A549 (cell line): ENCODE data around the gene CFAP161. TPM values are rescaled to one million over a fixed set of nuclear protein-coding genes. Genes with fewer than 3 reads are reported as not detected.

Experiments
- ATAC-seq, 2 experiments: fragments of 200-7000 bp in 1 of 2; fragments of >200 bp in 1 of 2; cut with Nextera tagmentation in 1 of 2; cut with Tn5 transposase in 1 of 2; 3 replicates each; pipeline versions ENCODE4 v1.8.0 to v1.9.1; 2018 to 2020; ENCODE audit warnings: mild to moderate bottlenecking in 1 of 2, moderate library complexity in 1 of 2
- CTCF ChIA-PET: fragments of 300-600 bp; sonication (Branson Sonifier 250); formaldehyde crosslinking; extraction: SDS; loops from one replicate; lab custom pipeline; 2021; ENCODE audit warnings: antibody characterized with exemption, inconsistent platforms; lab: Yijun Ruan, JAX
- POLR2A ChIA-PET: fragments of 350-600 bp; formaldehyde crosslinking; extraction: SDS; loops from one replicate; lab custom pipeline; 2021; ENCODE audit warnings: antibody characterized with exemption, inconsistent platforms; lab: Yijun Ruan, JAX
- DNase-seq, 2 experiments: peaks; one replicate each; pipeline versions ENCODE4 v3.0.0 to v3.0.0-alpha.2; 2011 to 2016; ENCODE audit warnings: low read depth in 1 of 2, low spot score in 1 of 2
- FAIRE-seq: peaks from 2 replicates; lab custom pipeline; 2011; peaks lifted over from hg19 to GRCh38; lab: Jason Lieb, UNC
- H3K27ac ChIP-seq, 2 experiments: fragments of >200 bp; sonication (Bioruptor Twin); formaldehyde crosslinking; 3 replicates each; pipeline ENCODE4 v1.5.1; 2016 to 2017
- H3K4me1 ChIP-seq: fragments of >200 bp; sonication (Bioruptor Twin); formaldehyde crosslinking; 3 replicates; pipeline ENCODE4 v1.6.1; 2016
- H3K4me2 ChIP-seq: fragments of >200 bp; sonication (Bioruptor Twin); formaldehyde crosslinking; 3 replicates; pipeline ENCODE4 v1.6.1; 2016
- H3K4me3 ChIP-seq: fragments of >200 bp; sonication (Bioruptor Twin); formaldehyde crosslinking; 3 replicates; pipeline ENCODE4 v1.5.1; 2016
- H3K9me3 ChIP-seq: fragments of >200 bp; sonication (Bioruptor Twin); formaldehyde crosslinking; 3 replicates; pipeline ENCODE4 v1.6.1; 2016
- BCL3 ChIP-seq: fragments of >200 bp; sonication (Bioruptor Twin); formaldehyde crosslinking; IDR thresholded peaks from 3 replicates; pipeline ENCODE4 v1.6.1; 2016
- CBX2 ChIP-seq: fragments of 200-600 bp; sonication (generic); IDR thresholded peaks from 2 replicates; pipeline ENCODE4 v1.6.1; 2016; ENCODE audit warnings: low read depth, mild to moderate bottlenecking, borderline replicate concordance
- CBX8 ChIP-seq: fragments of 200-600 bp; sonication (generic); IDR thresholded peaks from 2 replicates; pipeline ENCODE4 v1.6.1; 2016
- CEBPB ChIP-seq, 2 experiments: fragments of >200 bp in 1 of 2; sonication (Bioruptor Twin) in 1 of 2; formaldehyde crosslinking in 1 of 2; IDR thresholded peaks; 2 replicates each; pipeline ENCODE4 v1.6.1; 2012 to 2016
- CHD2 ChIP-seq: fragments of 150-350 bp; IDR thresholded peaks from 2 replicates; pipeline ENCODE4 v1.6.1; 2014; ENCODE audit warnings: low read length; ENCODE audit not compliant: partially characterized antibody
- CTCF ChIP-seq: fragments of >200 bp; sonication (Bioruptor Twin); formaldehyde crosslinking; IDR thresholded peaks from 3 replicates; pipeline ENCODE4 v1.5.1; 2016
- E2F6 ChIP-seq: IDR thresholded peaks from 2 replicates; pipeline ENCODE4 v1.6.1; 2012; ENCODE audit warnings: low read depth, borderline replicate concordance
- EHF ChIP-seq: fragments of 250-450 bp; sonication (Bioruptor Pico); IDR thresholded peaks from 2 replicates; pipeline ENCODE4 v1.5.0; 2020; ENCODE audit warnings: mild to moderate bottlenecking
- ELK1 ChIP-seq: fragments of 150-350 bp; IDR thresholded peaks from 2 replicates; pipeline ENCODE4 v1.6.1; 2014; ENCODE audit warnings: low read depth, mild to moderate bottlenecking, low read length
- FOSL2 ChIP-seq, 2 experiments: fragments of 450-650 bp in 1 of 2; fragments of >200 bp in 1 of 2; sonication (Bioruptor Twin) in 1 of 2; formaldehyde crosslinking; IDR thresholded peaks; 2 replicates each; pipeline versions ENCODE4 v1.5.0 to v1.6.1; 2016 to 2020; ENCODE audit warnings: mild to moderate bottlenecking in 1 of 2, moderate library complexity in 1 of 2
- HES2 ChIP-seq: fragments of >200 bp; sonication (Bioruptor Twin); formaldehyde crosslinking; IDR thresholded peaks from 2 replicates; pipeline ENCODE4 v1.6.1; 2016
- HOXB13 ChIP-seq: fragments of 250-450 bp; sonication (Bioruptor Pico); IDR thresholded peaks from 2 replicates; pipeline ENCODE4 v1.5.0; 2020; ENCODE audit warnings: low read depth, mild to moderate bottlenecking, moderate library complexity
- JUNB ChIP-seq: fragments of >200 bp; sonication (Bioruptor Twin); formaldehyde crosslinking; IDR thresholded peaks from 2 replicates; pipeline ENCODE4 v1.6.1; 2016
- KDM1A ChIP-seq: fragments of 200-600 bp; sonication (generic); IDR thresholded peaks from 2 replicates; pipeline ENCODE4 v1.6.1; 2016; ENCODE audit warnings: low read depth, mild to moderate bottlenecking
- KDM5A ChIP-seq: fragments of 200-600 bp; sonication (generic); IDR thresholded peaks from 2 replicates; pipeline ENCODE4 v1.6.1; 2016; ENCODE audit warnings: antibody characterized with exemption, mild to moderate bottlenecking
- MAFK ChIP-seq: fragments of 450-650 bp; IDR thresholded peaks from 2 replicates; pipeline ENCODE4 v1.6.1; 2014; ENCODE audit not compliant: partially characterized antibody
- MAX ChIP-seq: IDR thresholded peaks from 2 replicates; pipeline ENCODE4 v1.6.1; 2012
- NR3C1 ChIP-seq: fragments of >200 bp; sonication (Bioruptor Twin); formaldehyde crosslinking; IDR thresholded peaks from 3 replicates; pipeline ENCODE4 v1.6.1; 2017
- POLR2A ChIP-seq: IDR thresholded peaks from 2 replicates; pipeline ENCODE4 v1.6.1; 2012; ENCODE audit warnings: mild to moderate bottlenecking, low read length
- POLR2AphosphoS2 ChIP-seq: conservative IDR thresholded peaks from 2 replicates; pipeline ENCODE4 v1.6.1; 2012; ENCODE audit warnings: low read length, improper control_type of control experiment, inconsistent platforms
- RFX5 ChIP-seq: fragments of 450-650 bp; IDR thresholded peaks from 2 replicates; pipeline ENCODE4 v1.7.1; 2014; ENCODE audit warnings: antibody characterized with exemption, mild to moderate bottlenecking, moderate library complexity
- RNF2 ChIP-seq: fragments of 200-600 bp; sonication (generic); IDR thresholded peaks from 2 replicates; pipeline ENCODE4 v1.6.1; 2016; ENCODE audit warnings: low read depth, mild to moderate bottlenecking, antibody characterized with exemption, moderate library complexity, borderline replicate concordance
- SMC3 ChIP-seq: fragments of >200 bp; sonication (Bioruptor Twin); formaldehyde crosslinking; IDR thresholded peaks from 3 replicates; pipeline ENCODE4 v1.6.1; 2018; ENCODE audit warnings: inconsistent platforms
- USF2 ChIP-seq: fragments of 450-650 bp; IDR thresholded peaks from 2 replicates; pipeline ENCODE4 v1.6.1; 2014; ENCODE audit warnings: antibody characterized with exemption
- ZFP36 ChIP-seq: fragments of 450-650 bp; IDR thresholded peaks from 2 replicates; pipeline ENCODE4 v1.6.1; 2014; ENCODE audit warnings: borderline replicate concordance; ENCODE audit not compliant: partially characterized antibody
- ZSCAN20 ChIP-seq: fragments of 250-450 bp; sonication (Bioruptor Pico); IDR thresholded peaks from 2 replicates; pipeline ENCODE4 v1.8.0; 2022; ENCODE audit warnings: mild to moderate bottlenecking, moderate library complexity
- WGBS: methylation state at CpG from one replicate; pipeline ENCODE4 v1.1.6; 2017; ENCODE audit errors: missing lambda C conversion rate; 5-methylcytosine and 5-hydroxymethylcytosine counted together
- polyA plus RNA-seq, 4 experiments: library from polyadenylated mRNA; depleted of rRNA in 3 of 4; stranded (reverse); fragments of >200 nt; fragmentation: RNase III in 1 of 4; extraction: RNeasy Plus Mini Kit Qiagen cat#74134 plus additional on column Dnase treatment in 1 of 4; gene quantifications; 2 replicates in 3 of 4; 3 replicates in 1 of 4; pipeline ENCODE4 v1.2.3, GENCODE V29; 2011 to 2017

Gene CFAP161
- polyA plus RNA-seq, 2 of the 4 experiments (the other 2 are of a cell fraction) = not detected

GRCh38 chr15:81117136-81117535, 16.9 kb upstream of the CFAP161 start:
- CTCF ChIA-PET = interaction anchor here (2.4 to 4.2 kb wide), 3 partner anchors 9 to 149 kb away, joined by 10 to 16 read pairs (median 11); no protein-coding TSS in a partner anchor
- 29% methylated on average over 3 of the region's 3 CpGs for WGBS

GRCh38 chr15:81117581-81117980, 16.5 kb upstream of the CFAP161 start:
- Histone ChIP-seq H3K4me2 (no peak overlapping the region), H3K27ac (no peak overlapping the region), H3K4me1 (no peaks in the 10 kb centered on the region), H3K9me3 (no peaks in the 10 kb centered on the region), H3K4me3 (no peak overlapping the region)
- TF ChIP-seq HOXB13 = no peak
- no peak for TF ChIP-seq SMC3
- no peak for TF ChIP-seq CBX2
- DNase-seq (no peak), ATAC-seq (no peak), FAIRE-seq (no peak)
- POLR2A ChIA-PET = no interaction called here
- WGBS = 30% methylated on average over 3 of the region's 3 CpGs
- CTCF ChIA-PET = interaction anchor here (2.4 to 4.2 kb wide), 3 partner anchors 9 to 149 kb away, joined by 10 to 16 read pairs (median 11); no protein-coding TSS in a partner anchor

More at GRCh38 chr15:81117136-81117535, 16.9 kb upstream of the CFAP161 start:
- Histone ChIP-seq H3K9me3 (no peaks in the 10 kb centered on the region), H3K4me2 (no peak overlapping the region), H3K4me1 (no peaks in the 10 kb centered on the region), H3K27ac (no peak overlapping the region), H3K4me3 (no peak overlapping the region)
- POLR2A ChIA-PET = no interaction called here
- no peak for DNase-seq
- ATAC-seq = no peak
- no peak for FAIRE-seq
- TF ChIP-seq CEBPB (IDR thresholded peaks at IDR 0.05) (no peak), NR3C1 (no peak), USF2 (no peak), E2F6 (no peak), KDM1A (no peak), EHF (CRISPR knock-in tag) (no peak), POLR2AphosphoS2 (no peak), JUNB (no peak), RNF2 (no peak), ELK1 (no peak)

GRCh38 chr15:81118361-81118760, 15.7 kb upstream of the CFAP161 start:
- Histone ChIP-seq H3K4me2 (peak overlapping the region; percentile 25; the same call in 1 of the 3 replicates), H3K4me3 (no peak overlapping the region), H3K27ac (no peak overlapping the region), H3K9me3 (no peaks in the 10 kb centered on the region), H3K4me1 (no peaks in the 10 kb centered on the region)
- TF ChIP-seq HOXB13 = no peak
- no peak for TF ChIP-seq NR3C1
- no peak for TF ChIP-seq CBX8
- no peak for TF ChIP-seq ZSCAN20 (CRISPR knock-in tag)
- 40% methylated on average over 29 of the region's 42 CpGs for WGBS
- CTCF ChIA-PET = interaction anchor here (2.4 to 4.2 kb wide), 3 partner anchors 10 to 148 kb away, joined by 10 to 16 read pairs (median 11); no protein-coding TSS in a partner anchor
- peak; percentile 36 to 47; a peak in 2 of 6 replicates for ATAC-seq
- FAIRE-seq = no peak
- no peak for DNase-seq
- POLR2A ChIA-PET = no interaction called here

GRCh38 chr15:81120069-81120468, 14.0 kb upstream of the CFAP161 start:
- ChIA-PET POLR2A (no interaction called here), CTCF (interaction anchor here (1.1 to 4.2 kb wide), 2 partner anchors 14 to 146 kb away, joined by 3 to 16 read pairs; no protein-coding TSS in a partner anchor)
- no peak for DNase-seq
- Histone ChIP-seq H3K4me2 (no peak overlapping the region), H3K9me3 (no peaks in the 10 kb centered on the region), H3K4me3 (no peak overlapping the region), H3K4me1 (no peaks in the 10 kb centered on the region), H3K27ac (no peak overlapping the region)
- ATAC-seq = no peak
- peak; percentile 80 for FAIRE-seq
- TF ChIP-seq MAX (no peak), RFX5 (no peak), MAFK (no peak), POLR2A (no peak), KDM5A (no peak), BCL3 (no peak), CTCF (no peak), CHD2 (no peak), FOSL2 (IDR thresholded peaks at IDR 0.05) (no peak), FOSL2 (CRISPR knock-in tag; IDR thresholded peaks at IDR 0.05) (no peak), ZFP36 (no peak), HES2 (no peak)
